HG03460 (cell line): Measurements from ENCODE around the gene KDF1.

Experiments used
- ATAC-seq: cut with Tn5 transposase; IDR thresholded peaks from one replicate; pipeline ENCODE4 v1.9.1; 2021; ENCODE audit not compliant: unreplicated experiment

KDF1 gene

GRCh38 chr1:26959722-26960624 lies at the start of gene KDF1:
KDF1 (minus strand) TSS chr1:26960468; CDS start chr1:26952380, 8,088 bp downstream.
- no peak for ATAC-seq

- ATAC-seq: no peak
Observed at GRCh38 chr1:27009601-27010197, 49.4 kb upstream of the KDF1 start.

GRCh38 chr1:27007909-27008582 lies 47.8 kb upstream of the KDF1 start:
- no peak for ATAC-seq

GRCh38 chr1:27006683-27007082 lies 46.4 kb upstream of the KDF1 start:
- no peak for ATAC-seq

- no peak for ATAC-seq
Observed at GRCh38 chr1:27005648-27006496, 45.6 kb upstream of the KDF1 start.

- no peak for ATAC-seq
Observed at GRCh38 chr1:27005166-27005530, 44.9 kb upstream of the KDF1 start.

- ATAC-seq: no peak
Observed at GRCh38 chr1:27004471-27005165, 44.4 kb upstream of the KDF1 start.

- no peak for ATAC-seq
Observed at GRCh38 chr1:27003745-27004470, 43.6 kb upstream of the KDF1 start.

GRCh38 chr1:27001570-27002360 lies 41.5 kb upstream of the KDF1 start:
- ATAC-seq: no peak

GRCh38 chr1:27000817-27001460 lies 40.7 kb upstream of the KDF1 start:
- no peak for ATAC-seq

GRCh38 chr1:27000090-27000816 lies 40.0 kb upstream of the KDF1 start:
- ATAC-seq: no peak

GRCh38 chr1:26999440-26999987 lies 39.2 kb upstream of the KDF1 start:
- no peak for ATAC-seq

- no peak for ATAC-seq
Observed at GRCh38 chr1:26998429-26999300, 38.4 kb upstream of the KDF1 start.

GRCh38 chr1:26996665-26997064 lies 36.4 kb upstream of the KDF1 start:
- ATAC-seq: no peak

- no peak for ATAC-seq
Observed at GRCh38 chr1:26996024-26996423, 35.8 kb upstream of the KDF1 start.

GRCh38 chr1:26994787-26995517 lies 34.7 kb upstream of the KDF1 start:
- no peak for ATAC-seq
